Measurements from ENCODE around the gene USP53.

DNA sequence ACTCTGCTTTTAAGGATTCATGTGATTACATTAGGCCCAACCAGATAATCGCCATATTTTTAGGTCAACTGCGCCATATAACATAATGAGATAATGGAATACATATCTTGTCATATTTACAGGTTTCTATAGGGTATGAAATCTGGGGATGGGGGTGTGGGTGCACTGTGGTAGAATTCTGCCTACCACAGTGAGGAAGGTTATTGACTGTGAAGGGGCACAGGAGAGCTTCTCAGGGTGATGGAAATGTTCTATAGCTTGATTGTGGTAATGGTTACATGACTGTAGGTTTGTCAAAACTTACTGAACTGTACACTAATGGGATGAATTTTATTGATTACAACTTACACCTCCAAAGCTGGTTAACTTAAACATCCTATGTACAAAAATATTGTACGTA, 15.9 kb downstream of the USP53 start:
- TF ChIP-seq, protein P1, sequence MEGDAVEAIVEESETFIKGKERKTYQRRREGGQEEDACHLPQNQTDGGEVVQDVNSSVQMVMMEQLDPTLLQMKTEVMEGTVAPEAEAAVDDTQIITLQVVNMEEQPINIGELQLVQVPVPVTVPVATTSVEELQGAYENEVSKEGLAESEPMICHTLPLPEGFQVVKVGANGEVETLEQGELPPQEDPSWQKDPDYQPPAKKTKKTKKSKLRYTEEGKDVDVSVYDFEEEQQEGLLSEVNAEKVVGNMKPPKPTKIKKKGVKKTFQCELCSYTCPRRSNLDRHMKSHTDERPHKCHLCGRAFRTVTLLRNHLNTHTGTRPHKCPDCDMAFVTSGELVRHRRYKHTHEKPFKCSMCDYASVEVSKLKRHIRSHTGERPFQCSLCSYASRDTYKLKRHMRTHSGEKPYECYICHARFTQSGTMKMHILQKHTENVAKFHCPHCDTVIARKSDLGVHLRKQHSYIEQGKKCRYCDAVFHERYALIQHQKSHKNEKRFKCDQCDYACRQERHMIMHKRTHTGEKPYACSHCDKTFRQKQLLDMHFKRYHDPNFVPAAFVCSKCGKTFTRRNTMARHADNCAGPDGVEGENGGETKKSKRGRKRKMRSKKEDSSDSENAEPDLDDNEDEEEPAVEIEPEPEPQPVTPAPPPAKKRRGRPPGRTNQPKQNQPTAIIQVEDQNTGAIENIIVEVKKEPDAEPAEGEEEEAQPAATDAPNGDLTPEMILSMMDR (IDR thresholded peaks at IDR 0.05; ENCODE audit: insufficient read depth, low read length, poor library complexity, severe bottlenecking), result no peak
- TF ChIP-seq EZH2phosphoT487 (conservative IDR thresholded peaks at IDR 0.05; ENCODE audit: low read length), result no peak

Measured in SU-DHL-6 (cell line).